Stimulated activated CD8-positive, alpha-beta memory T cell treated with anti-CD3 and anti-CD28 coated beads, Interleukin-12 subunit alpha, Interleukin-12 subunit beta, amount 100 ng/mL, for 1 hour (primary cell): ENCODE results near the gene TENT5C.

Experiments
- DNase-seq: peaks from one replicate; pipeline ENCODE4 v3.0.0-alpha.2; 2020; ENCODE audit warnings: low read depth

The TENT5C gene

DNA sequence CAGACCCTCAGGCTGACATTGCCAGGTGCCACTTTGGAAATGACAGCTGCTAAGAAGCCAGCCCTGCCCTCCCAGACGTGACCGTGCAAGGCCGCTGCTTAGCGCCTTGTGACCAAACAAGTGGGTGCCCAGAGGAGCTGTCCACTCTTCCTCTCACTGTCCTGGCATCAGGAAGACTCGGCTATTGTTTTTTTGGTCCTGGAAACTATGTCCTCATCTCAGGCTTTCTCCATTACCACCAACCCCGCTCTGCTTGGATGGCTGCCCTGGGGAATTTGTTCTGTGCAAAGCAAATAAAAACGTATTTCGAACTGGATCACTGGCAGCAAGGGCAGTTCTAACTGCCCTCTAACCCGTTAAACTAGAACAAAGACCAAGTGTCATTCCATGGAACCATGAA is 13.7 kb upstream of the TENT5C start:
- DNase-seq, result no peak

GRCh38 chr1:117594261-117594990 is 11.4 kb upstream of the TENT5C start:
- no peak for DNase-seq

DNA sequence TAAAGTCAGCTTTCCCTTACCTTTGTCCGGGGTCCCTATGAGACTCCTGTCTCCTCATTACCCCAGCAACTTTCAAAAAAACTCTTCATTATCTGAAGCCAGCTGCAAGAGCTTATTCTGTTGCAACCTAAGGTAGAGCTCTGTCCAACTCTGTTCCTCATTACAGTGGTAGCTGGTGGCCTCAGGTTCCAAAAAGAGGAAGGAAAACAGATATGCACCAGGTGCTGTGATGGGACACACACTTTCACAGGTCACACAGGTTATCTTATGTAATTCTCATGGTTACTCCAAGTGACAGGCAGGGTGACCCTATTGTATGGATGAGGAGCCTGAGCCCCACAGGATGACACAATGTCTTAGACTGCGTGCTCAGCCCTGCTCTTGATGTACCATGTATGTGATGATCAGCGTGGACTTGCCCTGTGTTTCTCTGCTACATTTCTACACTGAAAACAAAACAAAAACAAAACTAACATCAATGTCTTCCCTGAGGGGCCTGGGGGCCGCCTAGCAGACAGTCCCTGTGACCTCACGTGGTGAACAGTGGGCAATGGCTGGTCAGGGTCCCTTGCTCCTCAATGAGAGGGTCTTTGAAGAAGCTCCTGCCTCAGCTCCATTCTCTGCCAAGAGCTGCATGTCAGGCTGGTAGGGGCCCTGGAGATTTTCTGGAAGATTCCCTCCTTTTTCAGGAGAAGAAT is 9.7 kb upstream of the TENT5C start:
- DNase-seq, result no peak

DNA sequence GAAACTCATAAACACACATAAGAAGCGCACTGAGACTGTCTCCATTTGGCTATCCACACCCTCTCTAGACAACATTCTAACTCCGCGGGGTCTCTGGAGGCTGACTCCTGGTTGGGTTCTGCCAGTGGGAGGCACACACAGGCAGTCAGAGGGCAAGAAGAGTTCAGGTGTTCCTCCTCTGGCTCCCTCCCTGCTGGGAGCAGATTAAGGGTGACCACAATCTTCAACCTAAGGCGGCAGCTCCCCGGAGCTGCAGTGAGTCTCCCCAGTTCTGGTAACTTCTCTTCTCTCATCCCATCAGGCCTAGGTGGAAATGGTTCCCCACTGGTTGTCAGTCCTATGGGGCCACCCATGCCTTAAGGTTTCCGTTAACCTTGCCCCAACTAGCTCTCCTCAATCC is 7.4 kb upstream of the TENT5C start:
- DNase-seq, result no peak

DNA sequence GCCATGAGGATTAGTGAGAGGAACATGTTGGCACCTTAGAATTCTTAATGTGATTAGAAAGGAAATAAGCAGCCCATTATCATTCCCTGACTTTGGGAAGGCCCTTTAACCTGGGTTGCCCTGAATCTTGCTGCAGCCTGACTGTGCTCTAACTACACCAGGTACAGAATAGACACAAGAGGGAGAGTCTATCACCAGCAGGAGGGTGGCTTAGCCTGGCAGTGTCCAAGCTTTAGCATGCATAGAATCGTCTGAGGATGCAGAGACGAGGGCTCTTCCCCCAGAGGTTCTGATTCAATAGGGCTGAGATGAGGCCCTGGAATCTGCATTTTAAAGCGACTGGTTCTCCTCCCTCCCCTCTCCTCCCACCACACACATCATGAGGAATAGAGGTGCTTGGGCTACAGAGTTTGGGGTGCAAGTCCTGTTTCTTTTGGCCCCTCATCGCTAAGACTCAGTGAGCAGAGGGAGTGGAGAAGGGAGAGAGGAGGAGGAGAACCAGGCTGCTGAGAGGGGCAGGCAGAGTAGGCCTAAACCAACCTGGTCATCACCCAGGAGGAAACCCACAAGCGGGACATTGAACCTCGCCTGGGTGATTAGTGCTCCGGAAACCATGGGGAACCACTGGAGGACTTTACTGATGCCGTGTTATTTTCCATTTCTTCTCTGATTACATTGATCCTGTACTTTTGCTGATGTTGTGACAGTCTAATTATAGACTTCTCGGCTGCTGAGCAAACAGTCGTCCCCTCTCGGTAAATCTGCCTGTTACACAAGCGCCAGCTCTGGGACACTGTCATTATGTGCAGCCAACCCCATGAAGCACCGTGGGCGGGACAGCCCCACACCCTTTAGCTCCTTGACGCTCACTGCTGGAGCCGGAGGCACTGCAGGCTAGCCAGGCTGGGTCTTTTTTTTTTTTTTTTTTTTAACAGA is 6.3 kb upstream of the TENT5C start:
- no peak for DNase-seq

DNA sequence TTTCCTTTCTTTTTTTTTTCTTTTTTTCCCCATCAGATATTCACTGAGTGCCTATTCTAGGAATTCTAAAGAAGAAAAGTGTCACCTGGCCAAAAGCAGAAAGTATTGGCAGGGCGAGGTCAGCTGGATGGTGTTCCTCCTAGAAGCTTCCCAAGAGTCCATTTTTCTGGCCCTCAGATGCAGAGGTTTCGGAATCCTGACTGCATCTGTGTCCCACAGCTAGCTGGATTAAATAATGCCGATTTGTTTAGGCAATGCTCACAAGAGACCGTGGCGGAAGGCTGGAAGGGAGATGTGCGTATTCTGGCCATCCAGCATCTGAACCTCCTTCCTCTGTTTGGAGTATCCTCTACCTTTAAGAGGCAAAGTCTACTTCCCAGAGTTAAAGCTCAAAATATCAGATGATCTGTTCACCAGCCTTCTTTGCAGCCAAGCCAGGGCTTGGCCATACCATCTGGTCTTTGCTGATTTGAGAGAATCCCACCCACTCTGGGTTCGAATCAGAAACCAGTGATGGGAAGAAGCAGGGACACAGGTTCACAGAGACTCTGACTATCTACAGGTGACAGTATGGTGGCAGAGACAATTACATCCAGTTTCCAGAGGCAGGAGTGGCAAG is 5.4 kb upstream of the TENT5C start:
- no peak for DNase-seq

- no peak for DNase-seq
Measured at GRCh38 chr1:117600966-117601365, 4.9 kb upstream of the TENT5C start.

DNA sequence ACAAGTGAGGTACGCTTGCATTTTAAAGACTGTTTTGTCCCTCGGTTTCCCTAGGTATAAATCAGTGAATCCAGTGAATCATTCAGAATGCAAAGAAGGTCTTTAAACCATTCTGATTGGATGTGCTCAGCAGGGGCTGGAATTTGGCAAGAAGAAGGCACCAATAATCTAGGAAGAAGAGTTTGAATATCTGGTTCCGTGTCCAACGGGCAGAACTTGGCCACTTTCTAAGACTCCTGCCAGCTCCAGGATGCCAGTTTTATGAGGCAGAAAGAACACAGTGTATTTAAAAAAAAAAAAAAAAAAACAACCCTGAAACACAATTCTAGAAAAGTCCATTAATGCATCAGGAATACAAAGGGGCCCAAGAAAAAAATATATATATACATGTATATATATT is 3.0 kb upstream of the TENT5C start:
- DNase-seq, result no peak

- no peak for DNase-seq
Measured at GRCh38 chr1:117605164-117605773, 579 bp upstream of the TENT5C start.

- DNase-seq, result peak; percentile 16
Measured at GRCh38 chr1:117606649-117607430, 992 bp downstream of the TENT5C start.

- DNase-seq, result peak; percentile 17
Measured at GRCh38 chr1:117607471-117607870, 1.6 kb downstream of the TENT5C start.

DNA sequence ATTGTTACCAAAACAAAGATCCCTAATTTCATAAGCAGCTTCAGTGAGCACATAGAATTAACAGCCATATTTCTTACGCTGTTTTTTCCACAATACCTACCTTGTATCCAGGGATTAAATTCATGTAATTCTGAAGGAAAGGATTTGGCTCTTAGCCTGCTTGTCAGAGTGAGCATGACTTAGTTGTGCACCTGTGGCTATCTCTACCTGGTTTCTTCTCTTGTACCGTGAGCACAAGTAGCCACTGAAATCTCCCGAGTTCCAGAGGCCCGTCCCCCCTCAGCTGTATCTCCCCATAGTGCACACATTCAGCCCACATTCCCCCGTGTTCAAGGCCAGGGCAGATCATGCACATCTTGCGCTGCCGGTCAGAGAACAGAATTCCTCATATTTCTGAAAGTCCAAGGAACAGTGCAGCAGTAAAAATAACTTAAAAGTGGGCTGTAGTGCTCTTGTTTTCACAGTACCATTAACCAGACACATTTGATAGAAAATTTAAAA is 2.3 kb downstream of the TENT5C start:
- no peak for DNase-seq

DNA sequence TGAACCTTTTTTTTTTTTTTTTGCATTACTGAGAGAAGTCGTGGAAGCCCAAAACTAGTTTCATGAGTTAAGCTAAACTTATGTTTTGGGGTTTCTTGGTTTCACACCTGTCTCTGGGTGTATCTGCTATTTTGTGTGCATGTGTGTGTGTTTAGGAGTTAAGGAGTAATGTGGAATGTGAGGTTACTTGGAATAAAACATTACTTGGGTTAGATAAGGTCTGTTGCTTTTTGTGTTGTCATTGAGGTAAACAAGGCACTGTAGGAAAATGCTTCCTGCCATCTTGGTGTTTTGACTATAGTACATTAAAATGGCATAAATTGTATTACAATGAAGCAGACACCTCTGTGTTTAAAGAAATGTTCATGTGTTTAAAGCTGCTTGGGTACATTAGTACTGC is 2.9 kb downstream of the TENT5C start:
- DNase-seq, result no peak

GRCh38 chr1:117609471-117609911 is 3.6 kb downstream of the TENT5C start:
- DNase-seq, result no peak

DNA sequence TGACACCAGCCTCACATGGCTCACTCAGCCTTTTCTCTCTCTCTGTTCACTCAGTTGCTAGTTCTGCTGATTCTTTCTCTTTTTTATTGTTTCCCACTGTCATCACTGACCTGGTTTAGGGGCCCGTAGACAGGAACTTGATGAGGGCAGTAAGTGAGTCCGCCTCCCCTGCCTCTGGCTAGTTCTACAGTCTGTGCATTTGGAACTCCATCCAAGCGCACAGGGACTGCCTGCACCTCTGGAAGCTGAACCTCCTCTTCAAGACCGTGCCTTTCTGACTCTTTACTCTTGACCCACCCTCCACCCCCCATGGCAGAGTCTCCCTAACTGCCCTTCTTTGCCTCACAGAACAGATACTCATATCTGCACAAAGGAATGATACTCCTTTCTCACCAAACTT is 4.2 kb downstream of the TENT5C start:
- DNase-seq, result no peak

- no peak for DNase-seq
Measured at GRCh38 chr1:117611121-117611601, 5.3 kb downstream of the TENT5C start.

DNA sequence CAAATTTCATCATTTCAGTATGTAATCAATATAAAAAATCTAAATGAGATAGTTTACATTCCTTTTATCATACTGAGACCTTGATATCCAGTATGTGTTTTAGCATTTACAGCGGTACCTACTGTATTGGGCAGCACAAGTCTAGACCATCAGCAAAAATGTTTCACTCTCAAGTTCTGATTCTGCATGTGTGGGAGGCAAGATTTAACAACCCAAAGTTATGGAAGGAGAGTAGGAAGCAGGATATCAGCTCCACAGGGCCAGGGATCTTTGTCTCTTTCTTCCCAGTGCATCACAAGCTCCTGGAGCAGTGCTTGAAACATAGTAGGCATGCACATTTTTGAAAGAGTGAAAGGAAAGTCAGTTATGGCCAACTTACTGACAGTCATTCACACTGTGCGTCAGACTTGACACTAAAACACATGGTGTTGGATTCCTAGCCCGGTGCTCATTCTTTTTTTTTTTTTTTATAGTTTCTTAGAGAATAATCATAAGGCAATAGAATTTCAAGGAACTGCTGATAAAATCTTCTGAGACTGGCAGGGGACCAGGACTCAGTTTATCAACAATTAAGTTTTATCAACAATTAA is 6.1 kb downstream of the TENT5C start:
- no peak for DNase-seq

DNA sequence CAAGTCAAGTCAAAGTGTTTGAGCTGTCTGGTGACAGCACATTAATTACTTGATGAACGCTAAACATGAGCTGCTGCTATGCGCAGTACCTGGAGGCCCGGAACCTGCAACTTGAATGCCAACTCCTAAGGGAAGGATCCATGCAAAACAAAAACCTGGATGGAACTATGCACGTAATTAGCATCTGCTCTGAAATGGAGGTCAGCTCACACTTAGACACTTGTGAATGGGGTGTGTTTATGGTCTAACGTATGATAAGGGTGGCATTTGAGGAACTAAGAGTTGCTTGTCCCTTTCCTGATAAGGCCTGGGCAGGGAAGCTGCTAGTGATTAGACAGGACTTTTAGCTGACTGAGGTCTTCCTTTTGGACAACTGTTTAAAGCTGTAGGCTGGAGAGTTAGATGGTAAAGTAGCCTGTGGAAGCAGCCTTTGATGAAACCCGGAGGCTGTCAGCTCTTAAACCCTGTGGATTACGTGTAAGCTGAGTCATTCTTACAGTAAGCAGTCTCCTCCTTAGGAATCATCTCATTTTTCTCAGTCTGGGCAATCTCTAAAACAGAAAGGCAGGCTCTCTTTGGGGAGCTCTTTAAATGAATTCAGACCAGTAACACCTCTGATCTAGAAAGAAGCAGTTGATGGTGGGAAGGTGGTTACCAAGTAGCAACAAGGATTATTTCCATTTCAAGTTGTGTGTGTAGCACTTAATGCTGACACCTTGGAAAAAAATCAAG is 6.8 kb downstream of the TENT5C start:
- DNase-seq, result no peak

DNA sequence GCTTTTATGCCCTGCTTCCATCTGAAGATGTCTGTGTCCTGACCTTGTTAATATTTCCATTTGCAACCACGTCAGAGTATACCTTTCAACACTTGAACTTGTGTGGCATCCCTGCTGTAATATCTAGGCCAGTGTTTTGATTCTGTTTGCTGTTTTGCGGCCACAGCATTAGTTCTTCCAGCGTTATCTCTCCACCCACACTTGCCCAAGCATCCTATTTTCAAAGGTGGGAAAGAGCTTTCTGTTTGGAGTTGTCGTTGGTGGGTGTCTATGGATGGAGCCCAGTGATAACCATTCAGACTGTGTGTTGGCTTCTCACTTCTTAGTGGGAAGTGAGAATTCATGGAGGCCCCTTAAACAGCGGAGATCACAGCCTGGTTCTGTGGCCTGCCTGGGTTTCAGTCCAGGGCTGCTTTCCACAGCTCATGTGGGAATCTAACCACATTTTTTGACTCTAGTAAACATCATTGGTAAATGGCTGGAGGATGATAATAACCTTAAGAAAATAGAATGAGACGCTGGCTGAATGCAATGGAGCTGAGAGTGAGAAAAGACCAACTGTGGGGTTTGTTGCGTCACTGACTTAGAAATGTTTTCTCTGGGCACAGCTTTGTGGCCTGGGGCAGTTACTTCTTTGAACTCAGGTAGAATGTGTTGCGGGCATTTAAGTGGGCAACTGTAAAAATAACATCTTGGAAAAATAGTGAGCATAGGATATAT is 7.6 kb downstream of the TENT5C start:
- no peak for DNase-seq
